GM23338 (cell line): ENCODE measurements around the gene PRLH. TPM values are rescaled to one million over a fixed set of nuclear protein-coding genes. Genes with fewer than 3 reads are reported as not detected.

ENCODE experiments used
- ATAC-seq: fragments of 200-7000 bp; cut with Tn5 transposase; 3 replicates; pipeline ENCODE4 v1.9.1; 2020
- DNase-seq: peaks from one replicate; pipeline ENCODE4 v3.0.0-alpha.2; 2015; ENCODE audit warnings: low spot score
- H2AFZ ChIP-seq: fragments of 200-600 bp; sonication (generic); 2 replicates; pipeline ENCODE4 v1.8.0; 2016; ENCODE audit warnings: antibody characterized with exemption, mild to moderate bottlenecking, moderate library complexity
- H3F3A ChIP-seq: fragments of 200-600 bp; sonication (generic); replicated peaks from 2 replicates; pipeline ENCODE4 v1.8.0; 2017; ENCODE audit warnings: antibody characterized with exemption, mixed run types, low read depth
- H3K27ac ChIP-seq: fragments of 200-600 bp; sonication (generic); 2 replicates; pipeline ENCODE4 v1.6.1; 2016; ENCODE audit warnings: low read depth
- H3K27me3 ChIP-seq: fragments of 200-600 bp; sonication (generic); 2 replicates; pipeline ENCODE4 v1.8.0; 2016; ENCODE audit warnings: mild to moderate bottlenecking, mixed run types, moderate library complexity; ENCODE audit not compliant: insufficient read depth
- H3K36me3 ChIP-seq: fragments of 200-600 bp; sonication (generic); 2 replicates; pipeline ENCODE4 v1.8.0; 2016; ENCODE audit warnings: mild to moderate bottlenecking; ENCODE audit not compliant: insufficient read depth
- H3K4me1 ChIP-seq: fragments of 200-600 bp; sonication (generic); 2 replicates; pipeline ENCODE4 v1.8.0; 2016; ENCODE audit warnings: mild to moderate bottlenecking, moderate library complexity; ENCODE audit not compliant: insufficient read depth
- H3K4me2 ChIP-seq: fragments of 200-600 bp; sonication (generic); 2 replicates; pipeline ENCODE4 v1.7.1; 2017; ENCODE audit warnings: mixed run types
- H3K4me3 ChIP-seq: fragments of 200-600 bp; sonication (generic); 2 replicates; pipeline ENCODE4 v1.6.1; 2016; ENCODE audit warnings: mixed run types
- H3K79me2 ChIP-seq: fragments of 200-600 bp; sonication (generic); replicated peaks from 2 replicates; pipeline ENCODE4 v1.8.0; 2017; ENCODE audit warnings: mild to moderate bottlenecking; ENCODE audit not compliant: insufficient read depth
- H3K9me2 ChIP-seq: fragments of 200-600 bp; sonication (generic); 2 replicates; pipeline ENCODE4 v1.8.0; 2017; ENCODE audit not compliant: insufficient read depth
- H4K20me1 ChIP-seq: fragments of 200-600 bp; sonication (generic); replicated peaks from 2 replicates; pipeline ENCODE4 v1.8.0; 2017; ENCODE audit warnings: mild to moderate bottlenecking; ENCODE audit not compliant: insufficient read depth
- H3K27ac Mint-ChIP-seq: 2 replicates; pipeline ENCODE4 v1.8.0; 2020; ENCODE audit warnings: inconsistent platforms, mild to moderate bottlenecking, moderate library complexity, mixed read lengths
- H3K27me3 Mint-ChIP-seq: 3 replicates; pipeline ENCODE4 v1.8.0; 2022; ENCODE audit warnings: low read depth, mild to moderate bottlenecking, moderate library complexity, mixed read lengths, inconsistent platforms; ENCODE audit not compliant: insufficient read depth, poor library complexity
- H3K36me3 Mint-ChIP-seq: 3 replicates; pipeline ENCODE4 v1.8.0; 2021; ENCODE audit warnings: low read depth, mild to moderate bottlenecking, inconsistent platforms, moderate library complexity, mixed read lengths
- H3K4me1 Mint-ChIP-seq: 3 replicates; pipeline ENCODE4 v1.8.0; 2020; ENCODE audit warnings: mild to moderate bottlenecking, inconsistent platforms, mixed read lengths
- H3K4me3 Mint-ChIP-seq: 3 replicates; pipeline ENCODE4 v1.8.0; 2021; ENCODE audit warnings: moderate library complexity, mild to moderate bottlenecking, inconsistent platforms, mixed read lengths
- H3K9me3 Mint-ChIP-seq: 3 replicates; pipeline ENCODE4 v1.8.0; 2020; ENCODE audit warnings: moderate library complexity, mild to moderate bottlenecking, inconsistent platforms, mixed read lengths
- CREB1 ChIP-seq: fragments of 250-450 bp; sonication (Bioruptor Pico); IDR thresholded peaks from 2 replicates; pipeline ENCODE4 v1.5.0; 2020; ENCODE audit warnings: low read depth, mild to moderate bottlenecking, moderate library complexity
- ETS1 ChIP-seq: IDR thresholded peaks from 2 replicates; pipeline ENCODE4 v1.6.1; 2016; ENCODE audit warnings: antibody characterized with exemption
- EZH2 ChIP-seq: fragments of 200-600 bp; sonication (generic); IDR thresholded peaks from one replicate; pipeline ENCODE4 v1.8.0; 2017; ENCODE audit warnings: antibody characterized with exemption, mild to moderate bottlenecking, low read depth; ENCODE audit not compliant: unreplicated experiment
- NANOG ChIP-seq: IDR thresholded peaks from 2 replicates; pipeline ENCODE4 v1.6.1; 2016; ENCODE audit warnings: antibody characterized with exemption, borderline replicate concordance
- REST ChIP-seq: IDR thresholded peaks from one replicate; pipeline ENCODE4 v1.6.1; 2018; ENCODE audit warnings: antibody characterized with exemption; ENCODE audit not compliant: unreplicated experiment
- STAT1 ChIP-seq: IDR thresholded peaks from one replicate; pipeline ENCODE4 v1.6.1; 2016; ENCODE audit warnings: antibody characterized with exemption; ENCODE audit not compliant: unreplicated experiment
- ZNF114 ChIP-seq: fragments of 250-450 bp; sonication (Bioruptor Pico); IDR thresholded peaks from 2 replicates; pipeline ENCODE4 v1.5.0; 2020; ENCODE audit warnings: mild to moderate bottlenecking, moderate library complexity
- polyA plus RNA-seq: library from polyadenylated mRNA; unstranded; fragments of >200 nt; fragmentation: Nextera tagmentation; extraction: Ambion mirVana; gene quantifications from 2 replicates; pipeline ENCODE4 v1.2.1, GENCODE V29; 2016
- total RNA-seq: library from RNA; depleted of rRNA; stranded (reverse); fragments of >200 nt; shearing (Covaris generic); gene quantifications from 2 replicates; pipeline ENCODE4 v1.2.3, GENCODE V29; 2014

The PRLH gene
- total and polyA plus RNA-seq, 2 experiments from 2014 or later, result not detected

GRCh38 chr2:237577458-237577857 is 11.1 kb downstream of the PRLH start:
- Histone ChIP-seq H3F3A (no peaks in the 10 kb centered on the region), H3K4me2 (no peak overlapping the region), H2AFZ (no peak overlapping the region), H3K4me3 (no peak overlapping the region), H3K79me2 (no peaks in the 10 kb centered on the region), H3K36me3 (no peaks in the 10 kb centered on the region), H3K4me1 (peaks cover 2% of the 10 kb centered on the region; the same call in 1 of the 2 replicates), H3K9me2 (no peaks in the 10 kb centered on the region), H4K20me1 (no peaks in the 10 kb centered on the region), H3K27me3 (no peaks in the 10 kb centered on the region), H3K27ac (no peak overlapping the region)
- 0 out of 3 replicates have a peak, but pooled peaks cover 4% of the 10 kb centered on the region for H3K9me3 Mint-ChIP-seq
- peaks cover 2% of the 10 kb centered on the region for H3K27me3 Mint-ChIP-seq
- DNase-seq (no peak), ATAC-seq (no peak)
- H3K4me3 Mint-ChIP-seq, result no peak overlapping the region
- H3K27ac Mint-ChIP-seq, result no peak overlapping the region
- TF ChIP-seq CREB1 (CRISPR knock-in tag) (no peak), STAT1 (no peak), ZNF114 (CRISPR knock-in tag) (no peak), REST (no peak), NANOG (no peak)
- H3K36me3 Mint-ChIP-seq, result peaks cover 21% of the 10 kb centered on the region; the same call in 2 of the 3 replicates
- peaks cover 18% of the 10 kb centered on the region for H3K4me1 Mint-ChIP-seq

- Histone ChIP-seq H3K27ac (no peak overlapping the region), H3K27me3 (no peaks in the 10 kb centered on the region), H2AFZ (no peak overlapping the region), H3K9me2 (no peaks in the 10 kb centered on the region), H3K4me3 (no peak overlapping the region), H3K4me1 (no peaks in the 10 kb centered on the region), H3K4me2 (no peak overlapping the region), H3F3A (no peaks in the 10 kb centered on the region), H4K20me1 (no peaks in the 10 kb centered on the region), H3K36me3 (no peaks in the 10 kb centered on the region), H3K79me2 (no peaks in the 10 kb centered on the region)
- TF ChIP-seq ETS1 (no peak), ZNF114 (CRISPR knock-in tag) (no peak), CREB1 (CRISPR knock-in tag) (no peak), EZH2 (no peak), STAT1 (no peak)
- no peak for ATAC-seq
- H3K4me3 Mint-ChIP-seq, result no peak overlapping the region
- H3K4me1 Mint-ChIP-seq, result peaks cover 14% of the 10 kb centered on the region
- DNase-seq, result no peak
- H3K36me3 Mint-ChIP-seq, result peaks cover 21% of the 10 kb centered on the region; the same call in 2 of the 3 replicates
- H3K27ac Mint-ChIP-seq, result no peak overlapping the region
- peaks cover 3% of the 10 kb centered on the region for H3K27me3 Mint-ChIP-seq
- 0 out of 3 replicates have a peak, but pooled peaks cover 4% of the 10 kb centered on the region for H3K9me3 Mint-ChIP-seq
Observed at GRCh38 chr2:237577956-237578870, 11.8 kb downstream of the PRLH start.
